Colonic mucosa (tissue), 4 donors: ENCODE data around the gene ZNF615. TPM values are rescaled to one million over a fixed set of nuclear protein-coding genes. Genes with fewer than 3 reads are reported as not detected.
"Not testable (repeated sequence)": the region's sequence is repeated elsewhere in the genome, so short reads cannot be mapped to it uniquely, and the experiment has no call there.

Experiments used
- DNase-seq: peaks from one replicate; pipeline ENCODE4 v3.0.0-alpha.2; 2020
- H3K27ac ChIP-seq: fragments of 200-600 bp; one replicate; pipeline ENCODE4 v1.8.0; 2021
- H3K27me3 ChIP-seq: fragments of 200-600 bp; one replicate; pipeline ENCODE4 v1.8.0; 2021
- H3K36me3 ChIP-seq: fragments of 200-600 bp; one replicate; pipeline ENCODE4 v1.8.0; 2021
- H3K4me1 ChIP-seq: fragments of 200-600 bp; one replicate; pipeline ENCODE4 v1.8.0; 2021; ENCODE audit warnings: mild to moderate bottlenecking
- H3K4me3 ChIP-seq: fragments of 200-600 bp; one replicate; pipeline ENCODE4 v1.8.0; 2021
- H3K9ac ChIP-seq, 2 donors: one replicate each; pipeline ENCODE4 v1.7.0; 2013; ENCODE audit warnings: control low read depth in 2 of 2, low read depth in 2 of 2, low read length in 2 of 2
- H3K9me3 ChIP-seq: fragments of 200-600 bp; one replicate; pipeline ENCODE4 v1.8.0; 2021
- intact Hi-C: fragments of 100-400 bp; cut with DNase I; formaldehyde crosslinking; loops from one replicate; pipeline ENCODE4 v1.14.1; 2022
- total RNA-seq, 2 donors: library from RNA; stranded (reverse); fragmentation: NEBNext Ultra II Directional in 1 of 2; extraction: Animal tissue kit (Norgen Biotek cat#: 25700) in 1 of 2; gene quantifications; one replicate each; pipeline ENCODE4 v1.2.1, GENCODE V29; 2021
- TF ChIP-seq, protein P1 (sequence below): fragments of 200-600 bp; IDR thresholded peaks from one replicate; pipeline ENCODE4 v1.8.0; 2022; ENCODE audit warnings: antibody characterized with exemption, mild to moderate bottlenecking
- donor health status: healthy.
- donor health status: DM: no; HTN: no; CAD: no.
- donor health status: DM: no; HTN: no; CAD: no.

ZNF615 gene
- total RNA-seq, 2 donors from 2014 or later = 4.6 to 4.7 TPM

DNA sequence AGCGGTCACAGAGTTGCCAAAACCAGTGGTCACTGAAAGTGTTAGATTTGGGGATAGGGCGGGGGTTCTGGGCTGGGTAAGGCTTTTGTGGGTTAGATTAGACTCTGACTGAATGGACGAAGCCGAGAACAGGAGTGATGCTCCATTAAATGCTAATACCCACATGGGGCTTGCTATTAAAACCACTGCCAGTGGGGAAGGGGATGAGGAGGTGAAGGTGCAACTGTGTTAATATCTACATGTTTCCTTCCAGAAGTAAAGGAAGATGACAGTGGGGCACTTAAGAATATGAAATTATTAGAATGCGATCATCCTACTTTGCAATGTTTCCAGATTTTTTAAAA is 20.7 kb upstream of the ZNF615 start:
- TF ChIP-seq, protein P1, sequence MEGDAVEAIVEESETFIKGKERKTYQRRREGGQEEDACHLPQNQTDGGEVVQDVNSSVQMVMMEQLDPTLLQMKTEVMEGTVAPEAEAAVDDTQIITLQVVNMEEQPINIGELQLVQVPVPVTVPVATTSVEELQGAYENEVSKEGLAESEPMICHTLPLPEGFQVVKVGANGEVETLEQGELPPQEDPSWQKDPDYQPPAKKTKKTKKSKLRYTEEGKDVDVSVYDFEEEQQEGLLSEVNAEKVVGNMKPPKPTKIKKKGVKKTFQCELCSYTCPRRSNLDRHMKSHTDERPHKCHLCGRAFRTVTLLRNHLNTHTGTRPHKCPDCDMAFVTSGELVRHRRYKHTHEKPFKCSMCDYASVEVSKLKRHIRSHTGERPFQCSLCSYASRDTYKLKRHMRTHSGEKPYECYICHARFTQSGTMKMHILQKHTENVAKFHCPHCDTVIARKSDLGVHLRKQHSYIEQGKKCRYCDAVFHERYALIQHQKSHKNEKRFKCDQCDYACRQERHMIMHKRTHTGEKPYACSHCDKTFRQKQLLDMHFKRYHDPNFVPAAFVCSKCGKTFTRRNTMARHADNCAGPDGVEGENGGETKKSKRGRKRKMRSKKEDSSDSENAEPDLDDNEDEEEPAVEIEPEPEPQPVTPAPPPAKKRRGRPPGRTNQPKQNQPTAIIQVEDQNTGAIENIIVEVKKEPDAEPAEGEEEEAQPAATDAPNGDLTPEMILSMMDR = no peak
- Histone ChIP-seq H3K9me3 (no peaks in the 10 kb centered on the region), H3K4me3 (peak overlapping the region; percentile 54), H3K9ac (peak overlapping the region; percentile 78 to 94), H3K27ac (peak overlapping the region; percentile 80), H3K4me1 (no peaks in the 10 kb centered on the region), H3K27me3 (no peaks in the 10 kb centered on the region), H3K36me3 (peaks cover 12% of the 10 kb centered on the region)
- intact Hi-C loops = no loop called here
- DNase-seq = no peak

DNA sequence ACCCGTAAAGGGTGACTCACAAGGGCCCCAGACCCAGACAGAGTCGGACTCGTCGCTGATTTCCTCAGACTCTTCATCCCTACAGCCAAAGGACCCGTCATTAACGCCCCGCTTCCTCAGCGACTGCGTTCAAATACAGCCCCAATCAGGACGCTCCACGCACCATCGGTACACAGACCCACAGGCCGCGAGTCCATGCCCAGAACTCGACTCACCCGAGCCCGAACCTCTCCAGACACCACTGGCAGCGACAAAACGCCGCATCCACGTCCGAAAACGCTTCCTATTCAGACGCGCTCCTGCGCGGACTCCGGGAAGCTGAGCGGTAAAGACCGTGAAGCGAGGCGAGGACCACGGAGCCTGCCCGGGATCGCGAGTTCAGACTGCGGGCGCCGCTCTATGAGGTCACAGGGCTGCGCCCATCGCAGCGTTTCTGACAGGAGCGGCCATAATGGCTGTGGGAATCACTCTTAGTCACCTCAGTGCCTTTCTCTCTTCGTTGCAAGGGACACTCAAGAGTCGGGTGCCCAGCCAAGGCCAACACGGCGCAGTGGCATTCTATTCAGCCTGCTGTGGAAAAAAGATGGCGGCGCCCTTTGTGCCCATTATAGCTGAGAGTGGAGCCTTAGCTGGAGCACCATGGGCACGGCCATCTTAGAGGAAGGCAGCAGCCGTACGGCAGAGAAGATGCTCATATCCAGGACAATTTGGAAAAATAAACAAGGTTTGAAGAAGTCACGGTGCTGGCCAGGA is 20.2 kb upstream of the ZNF615 start, which contains the start of gene ZNF614:
TSS of gene ZNF614 (minus strand) at position 353 of the 753 bp plus-strand sequence. CDS start 2,634 bp downstream, outside the sequence.
- H3K27ac ChIP-seq = peak within 1 kb of the TSS; percentile 80
- intact Hi-C loops = no loop called here
- DNase-seq = peak; percentile 87
- TF ChIP-seq, protein P1 = no peak
- no peaks in the 10 kb centered on the region for H3K9me3 ChIP-seq
- H3K9ac ChIP-seq = peak within 1 kb of the TSS; percentile 78 to 94
- H3K4me1 ChIP-seq = no peaks in the 10 kb centered on the region
- H3K27me3 ChIP-seq = no peaks in the 10 kb centered on the region
- peak within 1 kb of the TSS; percentile 54 for H3K4me3 ChIP-seq
- H3K36me3 ChIP-seq = peaks cover 12% of the 10 kb centered on the region

DNA sequence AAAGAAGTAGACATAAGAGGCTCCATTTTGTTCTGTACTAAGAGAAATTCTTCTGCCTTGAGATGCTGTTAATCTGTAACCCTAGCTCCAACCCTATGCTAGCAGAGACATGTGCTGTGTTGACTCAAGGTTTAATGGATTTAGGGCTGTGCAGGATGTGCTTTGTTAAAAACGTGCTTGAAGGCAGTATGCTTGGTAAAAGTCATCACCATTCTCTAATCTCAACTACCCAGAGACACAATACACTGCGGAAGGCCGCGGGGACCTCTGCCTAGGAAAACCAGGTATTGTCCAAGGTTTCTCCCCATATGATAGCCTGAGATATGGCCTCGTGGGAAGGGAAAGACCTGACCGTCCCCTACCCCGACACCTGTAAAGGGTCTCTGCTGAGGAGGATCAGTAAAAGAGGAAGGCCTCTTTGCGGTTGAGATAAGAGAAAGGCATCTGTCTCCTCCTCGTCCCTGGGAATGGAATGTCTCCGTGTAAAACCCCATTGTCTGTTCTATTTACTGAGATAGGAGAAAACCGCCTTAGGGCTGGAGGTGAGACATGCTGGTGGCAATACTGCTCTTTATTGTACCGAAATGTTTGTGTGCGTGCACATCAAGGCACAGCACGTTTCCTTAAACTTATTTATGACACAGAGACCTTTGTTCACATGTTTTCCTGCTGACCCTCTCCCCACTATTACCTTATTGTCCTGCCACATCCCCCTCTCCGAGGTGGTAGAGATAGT is 18.4 kb upstream of the ZNF615 start:
- intact Hi-C loops, H3K9me3 ChIP-seq, DNase-seq, H3K27me3 ChIP-seq, H3K4me1 ChIP-seq, H3K27ac ChIP-seq, H3K9ac ChIP-seq, H3K4me3 ChIP-seq: not testable (repeated sequence)
- peaks cover 12% of the 10 kb centered on the region for H3K36me3 ChIP-seq

DNA sequence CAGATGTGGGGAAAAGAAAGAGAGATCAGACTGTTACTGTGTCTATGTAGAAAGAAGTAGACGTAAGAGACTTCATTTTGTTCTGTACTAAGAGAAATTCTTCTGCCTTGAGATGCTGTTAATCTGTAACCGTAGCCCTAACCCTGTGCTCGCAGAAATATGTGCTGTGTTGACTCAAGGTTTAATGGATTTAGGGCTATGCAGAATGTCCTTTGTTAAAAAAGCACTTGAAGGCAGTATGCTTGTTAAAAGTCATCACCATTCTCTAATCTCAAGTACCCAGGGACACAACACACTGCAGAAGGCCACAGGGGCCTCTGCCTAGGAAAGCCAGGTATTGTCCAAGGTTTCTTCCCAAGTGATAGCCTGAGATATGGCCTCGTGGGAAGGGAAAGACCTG is 16.5 kb upstream of the ZNF615 start:
- intact Hi-C loops, H3K27me3 ChIP-seq, H3K9me3 ChIP-seq, H3K4me3 ChIP-seq, DNase-seq, H3K4me1 ChIP-seq, H3K9ac ChIP-seq, H3K27ac ChIP-seq: not testable (repeated sequence)
- H3K36me3 ChIP-seq = peaks cover 12% of the 10 kb centered on the region

DNA sequence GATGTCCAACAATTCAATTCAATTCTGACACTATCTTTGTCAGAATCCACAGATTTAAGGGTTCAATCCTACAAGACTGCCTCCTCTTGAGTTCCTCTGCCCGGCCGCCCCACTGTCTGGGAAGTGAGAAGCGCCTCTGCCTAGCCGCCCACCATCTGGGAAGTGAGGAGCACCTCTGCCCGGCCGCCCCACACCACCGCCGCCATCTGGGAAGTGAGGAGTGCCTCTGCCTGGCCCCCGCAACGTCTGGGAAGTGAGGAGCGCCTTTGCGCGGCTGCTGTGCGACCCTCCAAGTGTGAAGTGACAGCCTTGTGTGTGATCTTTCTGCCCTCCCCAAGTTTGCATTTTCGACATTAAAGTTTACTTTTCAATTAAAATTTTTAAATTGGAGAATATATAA is 14.2 kb upstream of the ZNF615 start:
- DNase-seq = no peak
- Histone ChIP-seq H3K4me1 (no peaks in the 10 kb centered on the region), H3K9me3 (peaks cover 4% of the 10 kb centered on the region), H3K27ac (no peak overlapping the region), H3K9ac (no peak overlapping the region), H3K27me3 (no peaks in the 10 kb centered on the region), H3K36me3 (peaks cover 21% of the 10 kb centered on the region), H3K4me3 (no peak overlapping the region)
- intact Hi-C loops = no loop called here
- TF ChIP-seq, protein P1 = no peak

DNA sequence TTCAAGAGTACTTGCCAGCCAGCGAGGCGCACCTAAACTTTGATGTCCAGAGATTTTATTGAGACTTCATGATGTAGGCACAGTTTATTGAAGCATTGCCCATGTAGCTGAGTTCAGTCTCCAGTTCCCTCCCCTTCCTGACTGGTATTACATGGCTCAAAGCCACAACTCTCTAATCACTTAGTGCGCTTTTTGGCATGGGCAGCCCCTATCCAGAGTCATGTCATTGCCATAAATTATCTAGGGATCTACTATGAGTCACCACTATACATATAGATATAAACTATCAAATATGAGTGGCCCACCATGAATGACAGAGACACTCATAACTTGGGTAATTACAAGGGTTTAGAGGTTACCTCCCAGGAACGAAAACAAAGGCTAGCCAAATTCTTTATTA is 12.5 kb upstream of the ZNF615 start:
- Histone ChIP-seq H3K27ac (no peak overlapping the region), H3K9me3 (peaks cover 4% of the 10 kb centered on the region), H3K4me3 (no peak overlapping the region), H3K4me1 (no peaks in the 10 kb centered on the region), H3K27me3 (no peaks in the 10 kb centered on the region), H3K9ac (no peak overlapping the region), H3K36me3 (peaks cover 30% of the 10 kb centered on the region)
- TF ChIP-seq, protein P1 = no peak
- intact Hi-C loops = no loop called here
- no peak for DNase-seq
